Measurements from ENCODE around the gene TNFSF4.
"Not testable (repeated sequence)": the region's sequence is repeated elsewhere in the genome, so short reads cannot be mapped to it uniquely, and the experiment has no call there.

Gene TNFSF4

GRCh38 chr1:173206816-173207568 lies at the start of gene TNFSF4:
TSS of gene TNFSF4 (minus strand) at chr1:173207331. CDS start at chr1:173207176, 155 bp downstream.
- no peak for DNase-seq

- DNase-seq = no peak
Observed at GRCh38 chr1:173255214-173255813, 48.2 kb upstream of the TNFSF4 start.

- no peak for DNase-seq
Observed at GRCh38 chr1:173253046-173253445, 45.9 kb upstream of the TNFSF4 start.

- no peak for DNase-seq
Observed at GRCh38 chr1:173249349-173249748, 42.2 kb upstream of the TNFSF4 start.

- no peak for DNase-seq
Observed at GRCh38 chr1:173248247-173248940, 41.3 kb upstream of the TNFSF4 start.

GRCh38 chr1:173245892-173246291 lies 38.8 kb upstream of the TNFSF4 start:
- no peak for DNase-seq

GRCh38 chr1:173243300-173243699 lies 36.2 kb upstream of the TNFSF4 start:
- no peak for DNase-seq

- DNase-seq = no peak
Observed at GRCh38 chr1:173241528-173242347, 34.6 kb upstream of the TNFSF4 start.

- no peak for DNase-seq
Observed at GRCh38 chr1:173240609-173241008, 33.5 kb upstream of the TNFSF4 start.

GRCh38 chr1:173239058-173239457 lies 31.9 kb upstream of the TNFSF4 start:
- DNase-seq = no peak

- no peak for DNase-seq
Observed at GRCh38 chr1:173234899-173235298, 27.8 kb upstream of the TNFSF4 start.

GRCh38 chr1:173234434-173234833 lies 27.3 kb upstream of the TNFSF4 start:
- DNase-seq = not testable (repeated sequence)

- DNase-seq = not testable (repeated sequence)
Observed at GRCh38 chr1:173229031-173229430, 21.9 kb upstream of the TNFSF4 start.

- no peak for DNase-seq
Observed at GRCh38 chr1:173224949-173225348, 17.8 kb upstream of the TNFSF4 start.

- no peak for DNase-seq
Observed at GRCh38 chr1:173224280-173224892, 17.3 kb upstream of the TNFSF4 start.

GRCh38 chr1:173223031-173223380 lies 15.9 kb upstream of the TNFSF4 start:
- no peak for DNase-seq

GRCh38 chr1:173222149-173223030 lies 15.3 kb upstream of the TNFSF4 start:
- no peak for DNase-seq

- DNase-seq = no peak
Observed at GRCh38 chr1:173220157-173220556, 13.0 kb upstream of the TNFSF4 start.

GRCh38 chr1:173213665-173214064 lies 6.5 kb upstream of the TNFSF4 start:
- DNase-seq = no peak

- no peak for DNase-seq
Observed at GRCh38 chr1:173212952-173213491, 5.9 kb upstream of the TNFSF4 start.

- no peak for DNase-seq
Observed at GRCh38 chr1:173210716-173211231, 3.6 kb upstream of the TNFSF4 start.

Measured in NK-92 treated with Interleukin-12 subunit alpha and Interleukin-12 subunit beta, amount 100 ng/mL, for 24 hours (cell line).